ENCODE data around the gene ECE1. TPM values are rescaled to one million over a fixed set of nuclear protein-coding genes. Genes with fewer than 3 reads are reported as not detected.

The ECE1 gene
- total and polyA plus RNA-seq, 9 of the 15 experiments (the other 6 are each of a cell fraction or from before 2014, with no cell fraction given): 0.56 to 34.8 (median 11.0) TPM

DNA sequence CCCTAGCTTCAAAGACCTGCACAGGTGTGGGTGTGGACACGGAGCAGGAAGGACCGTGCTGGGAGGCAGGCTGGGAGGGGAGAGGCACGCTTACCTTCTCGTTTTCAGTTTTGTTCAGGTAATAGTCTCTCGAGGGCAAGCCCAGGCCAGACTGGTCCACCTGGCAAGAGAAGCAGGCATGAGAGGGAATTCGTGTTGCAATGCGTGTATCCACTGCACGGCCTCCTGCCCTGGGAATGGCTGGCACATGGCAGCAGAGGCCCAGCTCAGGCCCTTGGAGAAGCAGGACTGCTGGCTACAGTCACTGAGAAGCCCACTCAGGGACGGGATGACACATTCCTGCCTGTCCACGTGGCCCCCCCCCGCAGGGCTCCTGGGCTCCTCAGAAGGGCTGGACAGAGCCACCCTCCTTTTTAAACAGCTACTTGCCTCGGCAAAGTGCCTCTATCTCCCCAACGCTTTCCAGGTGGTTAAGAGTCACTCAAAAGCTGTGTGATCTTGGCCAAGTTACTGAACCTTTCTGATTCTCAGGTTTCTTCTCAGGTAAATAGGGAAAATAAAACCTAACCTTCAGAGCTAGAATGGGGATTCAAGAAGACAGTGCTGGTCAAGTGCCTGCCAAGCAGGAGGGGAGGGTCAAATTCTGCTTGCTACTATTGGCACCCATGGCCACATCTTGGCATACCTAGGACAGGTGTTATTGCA, 32.7 kb downstream of the ECE1 start:
- FAIRE-seq (no peak), ATAC-seq (no peak), DNase-seq (ENCODE audit: extremely low read depth in 1 of 4, low spot score in 3 of 4) (no peak)
- intact Hi-C loops (cut with micrococcal nuclease): no loop called here
- peaks cover 10% of the 10 kb centered on the region; the same call in 1 of the 3 replicates for H3K36me3 ChIP-seq (ENCODE audit: control insufficient read depth, insufficient read depth, low read length)
- ChIA-PET POLR2A (interaction anchor here (0.7 to 1.8 kb wide), 4 partner anchors 12 to 238 kb away, joined by 3 to 8 read pairs (median 4); no protein-coding TSS in a partner anchor), CTCF (ENCODE audit: low intra/inter-chr PET ratio) (interaction anchor here (5.8 kb wide), 1 partner anchor 111 kb away, joined by 86 read pairs; no protein-coding TSS in a partner anchor)
- in situ Hi-C loops (cut with MboI): loop anchor here (5.0 to 10.0 kb wide), 3 partner anchors 110 to 397 kb away; no protein-coding TSS in a partner anchor
- H3K9me1 ChIP-seq (ENCODE audit: control insufficient read depth, insufficient read depth, low read length): peaks cover 3% of the 10 kb centered on the region
- no peak overlapping the region for H3K4me3 ChIP-seq
- no peak overlapping the region for H2AFZ ChIP-seq (ENCODE audit: low read depth, low read length)
- 81% methylated on average over 13 of the region's 13 CpGs for WGBS (ENCODE audit: insufficient coverage, low coverage, missing lambda C conversion rate)
- BruUV-seq (replicated peaks): no TSS peak
- no peak overlapping the region for H3K4me2 ChIP-seq (ENCODE audit: insufficient read depth, low read length)
- H4K20me1 ChIP-seq (replicated peaks; ENCODE audit: control insufficient read depth, insufficient read depth, low read length): peaks cover 17% of the 10 kb centered on the region
- H3K9me3 ChIP-seq (replicated peaks; ENCODE audit: control insufficient read depth, insufficient read depth, low read depth, low read length): no peaks in the 10 kb centered on the region
- peaks cover 13 to 25% of the 10 kb centered on the region in 2 experiments for H3K4me1 ChIP-seq (replicated peaks in 1 of 2; ENCODE audit: control insufficient read depth in 2 of 2, insufficient read depth in 2 of 2, low read length in 2 of 2)
- H3K9ac ChIP-seq (ENCODE audit: insufficient read depth in 1 of 2, low read depth in 2 of 2, low read length in 2 of 2): no peak overlapping the region
- no peaks in the 10 kb centered on the region for H3K27me3 ChIP-seq (ENCODE audit: control insufficient read depth in 2 of 2, insufficient read depth in 2 of 2, low read length in 2 of 2)
- no peak overlapping the region for H3K27ac ChIP-seq (ENCODE audit: extremely low read depth, low read depth, low read length)
- no peaks in the 10 kb centered on the region; the same call in 2 of the 3 replicates for H3K79me2 ChIP-seq (ENCODE audit: control insufficient read depth, insufficient read depth, low read length)
- TF ChIP-seq RB1 (IDR thresholded peaks at IDR 0.05; ENCODE audit: low read depth) (no peak), REST (IDR thresholded peaks at IDR 0.05; ENCODE audit: borderline replicate concordance) (no peak), REST (CRISPR knock-in tag; IDR thresholded peaks at IDR 0.05; ENCODE audit: low read depth) (no peak), RBM25 (IDR thresholded peaks at IDR 0.05; ENCODE audit: low read depth, low read length, severe bottlenecking) (peak; percentile 85), CHCHD3 (CRISPR knock-in tag; IDR thresholded peaks at IDR 0.05) (no peak), ZNF212 (CRISPR knock-in tag; IDR thresholded peaks at IDR 0.05) (no peak), ZNF778 (CRISPR knock-in tag; IDR thresholded peaks at IDR 0.05) (no peak), ZNF551 (CRISPR knock-in tag; IDR thresholded peaks at IDR 0.05) (no peak), ZNF644 (tag; IDR thresholded peaks at IDR 0.05; ENCODE audit: low read depth) (no peak), ZBTB43 (CRISPR knock-in tag; IDR thresholded peaks at IDR 0.05) (no peak), TCFL5 (CRISPR knock-in tag; conservative IDR thresholded peaks at IDR 0.05) (no peak)
- TF ChIP-seq, protein P1, sequence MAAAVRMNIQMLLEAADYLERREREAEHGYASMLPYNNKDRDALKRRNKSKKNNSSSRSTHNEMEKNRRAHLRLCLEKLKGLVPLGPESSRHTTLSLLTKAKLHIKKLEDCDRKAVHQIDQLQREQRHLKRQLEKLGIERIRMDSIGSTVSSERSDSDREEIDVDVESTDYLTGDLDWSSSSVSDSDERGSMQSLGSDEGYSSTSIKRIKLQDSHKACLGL (CRISPR knock-in tag; IDR thresholded peaks at IDR 0.05; ENCODE audit: borderline replicate concordance, poor library complexity, severe bottlenecking): no peak
